SHP77 (cell line): ENCODE results near the gene KLHL12.

Experiments used
- DNase-seq, 2 experiments: peaks; one replicate each; lab custom pipeline; 2025; lab: John Stamatoyannopoulos, UW

Gene KLHL12

GRCh38 chr1:202926581-202927491 is at the start of gene KLHL12:
Gene KLHL12, minus strand, starts transcription at chr1:202927234. Its CDS starts 2,072 bp downstream, at chr1:202925162.
- DNase-seq = peak; percentile 91 to 95

- no peak for DNase-seq
Measured at GRCh38 chr1:202976633-202977032, 49.6 kb upstream of the KLHL12 start.

- no peak for DNase-seq
Measured at GRCh38 chr1:202974856-202975255, 47.8 kb upstream of the KLHL12 start.

- DNase-seq = no peak
Measured at GRCh38 chr1:202972046-202972445, 45.0 kb upstream of the KLHL12 start.

GRCh38 chr1:202968895-202969295 is 41.9 kb upstream of the KLHL12 start:
- DNase-seq = peak; percentile 65 to 74

GRCh38 chr1:202968351-202968750 is 41.3 kb upstream of the KLHL12 start:
- DNase-seq = no peak

- peak in 1 of 2 experiments; percentile 23 for DNase-seq
Measured at GRCh38 chr1:202967684-202968281, 40.7 kb upstream of the KLHL12 start.

GRCh38 chr1:202966006-202966898 is 39.2 kb upstream of the KLHL12 start:
- no peak for DNase-seq

GRCh38 chr1:202965422-202965821 is 38.4 kb upstream of the KLHL12 start:
- no peak for DNase-seq

GRCh38 chr1:202964791-202965410 is 37.9 kb upstream of the KLHL12 start:
- peak; percentile 89 to 91 for DNase-seq

- DNase-seq = no peak
Measured at GRCh38 chr1:202961220-202961880, 34.3 kb upstream of the KLHL12 start.

- DNase-seq = peak; percentile 7 to 10
Measured at GRCh38 chr1:202959276-202959620, 32.2 kb upstream of the KLHL12 start.

GRCh38 chr1:202958544-202959275 is 31.7 kb upstream of the KLHL12 start:
- peak in 1 of 2 experiments; percentile 26 for DNase-seq

GRCh38 chr1:202957733-202958543 is 30.9 kb upstream of the KLHL12 start, which contains the start of gene ADIPOR1:
Gene ADIPOR1, minus strand, starts transcription at chr1:202958312. Its CDS starts 7,242 bp downstream, at chr1:202951070.
- peak; percentile 74 to 86 for DNase-seq

GRCh38 chr1:202956969-202957368 is 29.9 kb upstream of the KLHL12 start:
- no peak for DNase-seq

GRCh38 chr1:202954057-202954745 is 27.2 kb upstream of the KLHL12 start:
- DNase-seq = no peak

GRCh38 chr1:202953392-202953791 is 26.4 kb upstream of the KLHL12 start:
- no peak for DNase-seq

- no peak for DNase-seq
Measured at GRCh38 chr1:202952818-202953217, 25.8 kb upstream of the KLHL12 start.

- no peak for DNase-seq
Measured at GRCh38 chr1:202952099-202952498, 25.1 kb upstream of the KLHL12 start.
